Measurements from ENCODE around the gene CTIF. TPM values are rescaled to one million over a fixed set of nuclear protein-coding genes. Genes with fewer than 3 reads are reported as not detected.

The CTIF gene
- total and polyA plus RNA-seq, 12 donors: 44.5 to 74.1 (median 58.9) TPM

- no peaks in the 10 kb centered on the region for H3K9me3 ChIP-seq
- WGBS, 2 donors: 97 to 99% methylated on average over 3 of the region's 3 CpGs
- H3K36me3 ChIP-seq: peaks cover 0 to 36% (median 17%) of the 10 kb centered on the region in 9 donors
- H3K4me1 ChIP-seq: peaks cover 6 to 45% (median 24%) of the 10 kb centered on the region in 9 donors
- intact Hi-C loops (cut with DNase I): no loop called here
- ATAC-seq (no peak), DNase-seq (no peak)
- H3K4me3 ChIP-seq: no peak overlapping the region
- no peak overlapping the region for H3K27ac ChIP-seq
- H3K27me3 ChIP-seq: no peaks in the 10 kb centered on the region
- TF ChIP-seq CTCF (IDR thresholded peaks at IDR 0.05): no peak
Measured at GRCh38 chr18:48620071-48620470, 81.2 kb downstream of the CTIF start.

- ATAC-seq (peak in 1 of 8 donors; percentile 14), DNase-seq (no peak)
- intact Hi-C loops (cut with DNase I): no loop called here
- no peak for TF ChIP-seq CTCF (IDR thresholded peaks at IDR 0.05)
- Histone ChIP-seq H3K4me3 (no peak overlapping the region), H3K9me3 (no peaks in the 10 kb centered on the region), H3K36me3 (peaks cover 0 to 48% (median 17%) of the 10 kb centered on the region in 9 donors), H3K4me1 (peaks cover 5 to 36% (median 18%) of the 10 kb centered on the region in 9 donors), H3K27ac (no peak overlapping the region), H3K27me3 (no peaks in the 10 kb centered on the region)
- WGBS, 2 donors: 95 to 96% methylated on average over 8 of the region's 8 CpGs
Measured at GRCh38 chr18:48621240-48621639, 82.4 kb downstream of the CTIF start.

- no peaks in the 10 kb centered on the region for H3K9me3 ChIP-seq
- no peak for TF ChIP-seq CTCF (IDR thresholded peaks at IDR 0.05)
- H3K4me3 ChIP-seq: no peak overlapping the region
- ATAC-seq: no peak
- intact Hi-C loops (cut with DNase I): no loop called here
- H3K4me1 ChIP-seq: peaks cover 0 to 29% (median 11%) of the 10 kb centered on the region in 9 donors
- no peak for DNase-seq
- 86 to 87% methylated on average over 11 of the region's 11 CpGs for WGBS, 2 donors
- no peak overlapping the region for H3K27ac ChIP-seq
- peaks cover 0 to 53% (median 17%) of the 10 kb centered on the region in 9 donors for H3K36me3 ChIP-seq
- H3K27me3 ChIP-seq: no peaks in the 10 kb centered on the region
Measured at GRCh38 chr18:48621815-48622555, 83.2 kb downstream of the CTIF start.

- DNase-seq (no peak), ATAC-seq (peak in 3 of 8 donors; percentile 9 to 18 (median 17))
- 72% methylated on average over 13 of the region's 13 CpGs for WGBS, 2 donors
- H3K9me3 ChIP-seq: no peaks in the 10 kb centered on the region
- no peak for TF ChIP-seq CTCF (IDR thresholded peaks at IDR 0.05)
- H3K4me3 ChIP-seq: no peak overlapping the region
- peaks cover 0 to 53% (median 17%) of the 10 kb centered on the region in 9 donors for H3K36me3 ChIP-seq
- H3K4me1 ChIP-seq: peaks cover 0 to 19% (median 1%) of the 10 kb centered on the region in 9 donors
- peak overlapping the region in 1 of 10 donors; percentile 25 for H3K27ac ChIP-seq
- H3K27me3 ChIP-seq: no peaks in the 10 kb centered on the region
- intact Hi-C loops (cut with DNase I): no loop called here
Measured at GRCh38 chr18:48622911-48623431, 84.1 kb downstream of the CTIF start.

Data from heart right ventricle (tissue), 16 donors.